ENCODE results near the gene DNAH14. TPM values are rescaled to one million over a fixed set of nuclear protein-coding genes. Genes with fewer than 3 reads are reported as not detected.
"Not testable (repeated sequence)": the region's sequence is repeated elsewhere in the genome, so short reads cannot be mapped to it uniquely, and the experiment has no call there.

The DNAH14 gene
- total and polyA plus RNA-seq, 2 donors (not counting 3 experiments of a cell fraction or from before 2014, with no cell fraction given), result 1.5 to 7.1 TPM

- Histone ChIP-seq H2AFZ (ENCODE audit: low read depth, low read length) (no peak overlapping the region), H3K27me3 (ENCODE audit: control insufficient read depth in 2 of 2, insufficient read depth in 2 of 2, low read length in 2 of 2) (no peaks in the 10 kb centered on the region), H3K9me3 (replicated peaks; ENCODE audit: control insufficient read depth, insufficient read depth, low read length) (no peaks in the 10 kb centered on the region), H4K20me1 (replicated peaks; ENCODE audit: control insufficient read depth, extremely low read depth, insufficient read depth, low read length) (no peaks in the 10 kb centered on the region), H3K4me3 (replicated peaks in 1 of 3; ENCODE audit: insufficient read depth in 1 of 3, low read depth in 1 of 3, low read length in 3 of 3) (no peak overlapping the region), H3K27ac (ENCODE audit: insufficient read depth, low read depth, low read length) (no peak overlapping the region), H3K9ac (replicated peaks; ENCODE audit: extremely low read depth, insufficient read depth, low read length) (no peak overlapping the region), H3K9me1 (replicated peaks; ENCODE audit: control insufficient read depth, extremely low read depth, insufficient read depth, low read length) (no peaks in the 10 kb centered on the region), H3K79me2 (ENCODE audit: control insufficient read depth, insufficient read depth, low read length) (no peaks in the 10 kb centered on the region), H3K4me2 (ENCODE audit: insufficient read depth, low read length) (no peak overlapping the region), H3K4me1 (ENCODE audit: control insufficient read depth, extremely low read depth, insufficient read depth, low read length) (no peaks in the 10 kb centered on the region), H3K36me3 (ENCODE audit: control insufficient read depth in 2 of 2, extremely low read depth in 1 of 2, insufficient read depth in 2 of 2, low read length in 2 of 2) (no peaks in the 10 kb centered on the region)
- POLR2A ChIA-PET, result no interaction called here
- CTCF ChIA-PET, result interaction anchor here (0.9 to 1.5 kb wide), 3 partner anchors 9 to 36 kb away, joined by 3 read pairs; no protein-coding TSS in a partner anchor
- intact Hi-C loops (cut with micrococcal nuclease) (no loop called here), dilution Hi-C loops (cut with MboI; ENCODE audit: extremely low pct_ligation_motif_present, low sequenced_read_pairs) (no loop called here)
- no TSS peak for BruUV-seq (replicated peaks)
- no peak for DNase-seq (ENCODE audit: low read depth, low spot score)
- no peak for FAIRE-seq
- no peak for TF ChIP-seq POLR2A (IDR thresholded peaks at IDR 0.05; ENCODE audit: low read depth, low read length)
- no peak for TF ChIP-seq MAX (IDR thresholded peaks at IDR 0.05; ENCODE audit: insufficient read depth, insufficient read length)
- no peak for TF ChIP-seq JUN (IDR thresholded peaks at IDR 0.05; ENCODE audit: borderline replicate concordance, insufficient read depth, insufficient read length, low read depth)
- no peak for TF ChIP-seq GATA2 (IDR thresholded peaks at IDR 0.05; ENCODE audit: insufficient read depth, insufficient read length, low read depth, low read length)
These were observed 30.2 kb downstream of the DNAH14 start for GRCh38 chr1:224959656-224960055.

GRCh38 chr1:224980181-224980580, 50.7 kb downstream of the DNAH14 start:
- CTCF ChIA-PET, result interaction anchor here (1.4 kb wide), 1 partner anchor 10 kb away, joined by 3 read pairs; no protein-coding TSS in a partner anchor
- H4K20me1 ChIP-seq (replicated peaks; ENCODE audit: control insufficient read depth, extremely low read depth, insufficient read depth, low read length), result no peaks in the 10 kb centered on the region
- POLR2A ChIA-PET, result no interaction called here
- H3K4me2 ChIP-seq (ENCODE audit: insufficient read depth, low read length), result no peak overlapping the region
- H3K27ac ChIP-seq (ENCODE audit: insufficient read depth, low read depth, low read length), result no peak overlapping the region
- no peaks in the 10 kb centered on the region for H3K4me1 ChIP-seq (ENCODE audit: control insufficient read depth, extremely low read depth, insufficient read depth, low read length)
- H3K9me1 ChIP-seq (replicated peaks; ENCODE audit: control insufficient read depth, extremely low read depth, insufficient read depth, low read length), result no peaks in the 10 kb centered on the region
- no peaks in the 10 kb centered on the region for H3K36me3 ChIP-seq (ENCODE audit: control insufficient read depth in 2 of 2, extremely low read depth in 1 of 2, insufficient read depth in 2 of 2, low read length in 2 of 2)
- no peaks in the 10 kb centered on the region for H3K9me3 ChIP-seq (replicated peaks; ENCODE audit: control insufficient read depth, insufficient read depth, low read length)
- intact Hi-C loops (cut with micrococcal nuclease) (no loop called here), dilution Hi-C loops (cut with MboI; ENCODE audit: extremely low pct_ligation_motif_present, low sequenced_read_pairs) (no loop called here)
- DNase-seq (ENCODE audit: low read depth, low spot score), result no peak
- no peaks in the 10 kb centered on the region for H3K79me2 ChIP-seq (ENCODE audit: control insufficient read depth, insufficient read depth, low read length)
- BruUV-seq (replicated peaks), result no TSS peak
- no peak overlapping the region for H3K9ac ChIP-seq (replicated peaks; ENCODE audit: extremely low read depth, insufficient read depth, low read length)
- H3K4me3 ChIP-seq (replicated peaks in 1 of 3; ENCODE audit: insufficient read depth in 1 of 3, low read depth in 1 of 3, low read length in 3 of 3), result no peak overlapping the region
- FAIRE-seq, result no peak
- no peak for TF ChIP-seq GATA2 (IDR thresholded peaks at IDR 0.05; ENCODE audit: insufficient read depth, insufficient read length, low read depth, low read length)
- no peak overlapping the region for H2AFZ ChIP-seq (ENCODE audit: low read depth, low read length)
- H3K27me3 ChIP-seq (ENCODE audit: control insufficient read depth in 2 of 2, insufficient read depth in 2 of 2, low read length in 2 of 2), result no peaks in the 10 kb centered on the region

DNA sequence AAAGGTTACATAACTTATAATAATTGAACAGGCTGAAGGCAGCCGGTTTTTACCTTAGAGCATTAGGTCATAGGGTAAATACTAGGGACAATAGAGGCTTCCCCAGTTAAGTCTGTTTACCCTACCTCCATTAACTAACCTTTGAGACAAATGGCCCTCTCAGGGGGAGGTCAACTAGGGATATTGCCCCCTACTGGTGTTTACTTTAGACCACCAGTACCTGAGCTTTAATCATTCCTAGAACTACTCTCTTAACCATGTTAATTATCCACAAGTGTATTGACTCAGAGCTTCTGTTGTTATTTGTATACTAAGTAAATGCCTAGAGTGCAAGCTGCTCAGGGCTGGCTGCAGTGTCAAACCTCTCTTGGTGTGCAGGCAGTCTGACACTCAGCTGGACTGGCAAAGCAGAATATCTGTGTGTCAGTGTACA, 52.5 kb downstream of the DNAH14 start:
- intact Hi-C loops (cut with micrococcal nuclease); FAIRE-seq; H3K27me3 ChIP-seq (ENCODE audit: control insufficient read depth in 2 of 2, insufficient read depth in 2 of 2, low read length in 2 of 2); dilution Hi-C loops (cut with MboI; ENCODE audit: extremely low pct_ligation_motif_present, low sequenced_read_pairs); CTCF ChIA-PET; H3K4me2 ChIP-seq (ENCODE audit: insufficient read depth, low read length); H2AFZ ChIP-seq (ENCODE audit: low read depth, low read length); DNase-seq (ENCODE audit: low read depth, low spot score); POLR2A ChIA-PET; H3K79me2 ChIP-seq (ENCODE audit: control insufficient read depth, insufficient read depth, low read length); H3K9ac ChIP-seq (replicated peaks; ENCODE audit: extremely low read depth, insufficient read depth, low read length); H3K27ac ChIP-seq (ENCODE audit: insufficient read depth, low read depth, low read length); H3K9me1 ChIP-seq (replicated peaks; ENCODE audit: control insufficient read depth, extremely low read depth, insufficient read depth, low read length); H4K20me1 ChIP-seq (replicated peaks; ENCODE audit: control insufficient read depth, extremely low read depth, insufficient read depth, low read length); H3K9me3 ChIP-seq (replicated peaks; ENCODE audit: control insufficient read depth, insufficient read depth, low read length); H3K36me3 ChIP-seq (ENCODE audit: control insufficient read depth in 2 of 2, extremely low read depth in 1 of 2, insufficient read depth in 2 of 2, low read length in 2 of 2); H3K4me1 ChIP-seq (ENCODE audit: control insufficient read depth, extremely low read depth, insufficient read depth, low read length); BruUV-seq (replicated peaks); H3K4me3 ChIP-seq (replicated peaks in 1 of 3; ENCODE audit: insufficient read depth in 1 of 3, low read depth in 1 of 3, low read length in 3 of 3): not testable (repeated sequence)

Measured in endothelial cell of umbilical vein (primary cell).